PC-3 (cell line): ENCODE measurements around the gene LSM2. TPM values are rescaled to one million over a fixed set of nuclear protein-coding genes. Genes with fewer than 3 reads are reported as not detected.
"Not testable (repeated sequence)": the region's sequence is repeated elsewhere in the genome, so short reads cannot be mapped to it uniquely, and the experiment has no call there.

ENCODE experiments used
- ATAC-seq: fragments of 200-7000 bp; cut with Tn5 transposase; 2 replicates; pipeline ENCODE4 v1.9.1; 2020; ENCODE audit warnings: mild to moderate bottlenecking, moderate library complexity
- BruUV-seq: library from RNA; stranded (reverse); fragments of 400-500 nt; replicated peaks from 2 replicates; lab custom pipeline; 2021; lab: Mats Ljungman, UMichigan
- CTCF ChIA-PET: fragments of 300-600 bp; sonication (Branson Sonifier 250); formaldehyde crosslinking; loops from one replicate; lab custom pipeline; 2022; ENCODE audit warnings: antibody characterized with exemption; lab: Charles Lee
- POLR2A ChIA-PET: fragments of 300-600 bp; sonication (Branson Sonifier 250); formaldehyde crosslinking; loops from one replicate; lab custom pipeline; 2022; ENCODE audit warnings: antibody characterized with exemption; ENCODE audit not compliant: unreplicated experiment; lab: Charles Lee
- DNase-seq: peaks from one replicate; pipeline ENCODE4 v3.0.0-alpha.2; 2015
- H2AFZ ChIP-seq: fragments of 300-600 bp; sonication (generic); 2 replicates; pipeline ENCODE4 v1.6.0; 2016; ENCODE audit warnings: antibody characterized with exemption, low read length
- H3F3A ChIP-seq: fragments of 300-600 bp; sonication (generic); one replicate; pipeline ENCODE4 v1.6.0; 2017; ENCODE audit warnings: antibody characterized with exemption, low read length, control low read depth, mild to moderate bottlenecking; ENCODE audit not compliant: unreplicated experiment
- H3K27ac ChIP-seq: fragments of 300-600 bp; sonication (generic); 2 replicates; pipeline ENCODE4 v1.5.1; 2016; ENCODE audit warnings: mild to moderate bottlenecking, low read length
- H3K27me3 ChIP-seq: fragments of 300-600 bp; sonication (generic); 2 replicates; pipeline ENCODE4 v1.6.1; 2016; ENCODE audit warnings: low read length, mixed read lengths
- H3K36me3 ChIP-seq: fragments of 300-600 bp; sonication (generic); 2 replicates; pipeline ENCODE4 v1.6.1; 2016; ENCODE audit warnings: low read depth, mixed run types, low read length, mixed read lengths
- H3K4me1 ChIP-seq: fragments of 300-600 bp; sonication (generic); 2 replicates; pipeline ENCODE4 v1.5.1; 2016; ENCODE audit warnings: low read length; ENCODE audit not compliant: insufficient read depth
- H3K4me2 ChIP-seq: fragments of 300-600 bp; sonication (generic); 2 replicates; pipeline ENCODE4 v1.6.0; 2016; ENCODE audit warnings: low read length
- H3K4me3 ChIP-seq: fragments of 300-600 bp; sonication (generic); 2 replicates; pipeline ENCODE4 v1.5.1; 2016; ENCODE audit warnings: mild to moderate bottlenecking, low read length, mixed read lengths
- H3K79me2 ChIP-seq: fragments of 300-600 bp; sonication (generic); 2 replicates; pipeline ENCODE4 v1.6.1; 2017; ENCODE audit warnings: low read length, mixed read lengths
- H3K9ac ChIP-seq: fragments of 300-600 bp; sonication (generic); 2 replicates; pipeline ENCODE4 v1.6.0; 2016; ENCODE audit warnings: mild to moderate bottlenecking, low read length
- H3K9me2 ChIP-seq: fragments of 300-600 bp; sonication (generic); replicated peaks from 2 replicates; pipeline ENCODE4 v1.6.1; 2016; ENCODE audit warnings: mixed run types, low read length, mixed read lengths
- H3K9me3 ChIP-seq: fragments of 300-600 bp; sonication (generic); 2 replicates; pipeline ENCODE4 v1.6.1; 2016; ENCODE audit warnings: low read length, mixed read lengths
- H4K20me1 ChIP-seq: fragments of 300-600 bp; sonication (generic); 2 replicates; pipeline ENCODE4 v1.6.1; 2016; ENCODE audit warnings: low read length, mixed read lengths
- CTCF ChIP-seq: fragments of 300-600 bp; sonication (generic); conservative IDR thresholded peaks from 2 replicates; pipeline ENCODE4 v1.5.1; 2017; ENCODE audit warnings: antibody characterized with exemption, low read depth, mild to moderate bottlenecking, low read length
- EZH2 ChIP-seq: fragments of 300-600 bp; sonication (generic); IDR thresholded peaks from one replicate; pipeline ENCODE4 v1.6.1; 2017; ENCODE audit warnings: antibody characterized with exemption, mild to moderate bottlenecking, low read length; ENCODE audit not compliant: unreplicated experiment
- EZH2phosphoT487 ChIP-seq: fragments of 300-600 bp; sonication (generic); IDR thresholded peaks from 2 replicates; pipeline ENCODE4 v1.6.1; 2018; ENCODE audit warnings: mild to moderate bottlenecking, antibody characterized with exemption, low read length, borderline replicate concordance
- intact Hi-C: fragments of 100-400 bp; cut with micrococcal nuclease; formaldehyde crosslinking; loops from 2 replicates; pipeline ENCODE4 v1.9.0; 2023
- total RNA-seq: library from RNA; depleted of rRNA; stranded (reverse); fragments of >200 nt; gene quantifications from 2 replicates; pipeline ENCODE4 v1.2.3, GENCODE V29; 2014

LSM2 gene
- total RNA-seq, 1 experiment from 2014 or later = 143 TPM

GRCh38 chr6:31822036-31822821 lies 15.5 kb upstream of the LSM2 start:
- Histone ChIP-seq H3K4me2 (peak overlapping the region; percentile 91), H3K4me3 (peak overlapping the region; percentile 73), H3K36me3 (no peaks in the 10 kb centered on the region), H3K27me3 (no peaks in the 10 kb centered on the region), H3K9me2 (no peaks in the 10 kb centered on the region), H4K20me1 (peaks cover 29% of the 10 kb centered on the region), H3K27ac (peak overlapping the region; percentile 91), H3K79me2 (peaks cover 78% of the 10 kb centered on the region), H3K9me3 (no peaks in the 10 kb centered on the region), H3F3A (peaks cover 13% of the 10 kb centered on the region), H3K9ac (peak overlapping the region; percentile 81), H3K4me1 (peaks cover 66% of the 10 kb centered on the region), H2AFZ (peak overlapping the region; percentile 78)
- DNase-seq (peak; percentile 92), ATAC-seq (peak; percentile 37)
- no peak for TF ChIP-seq EZH2phosphoT487
- TF ChIP-seq CTCF = no peak
- no peak for TF ChIP-seq EZH2
- ChIA-PET POLR2A (no interaction called here), CTCF (no interaction called here)
- BruUV-seq = TSS peak; percentile 38
- intact Hi-C loops = no loop called here

GRCh38 chr6:31821301-31822035 lies 14.7 kb upstream of the LSM2 start:
- Histone ChIP-seq H3K27ac (peak overlapping the region; percentile 91), H3F3A (peaks cover 13% of the 10 kb centered on the region), H3K4me3 (peak overlapping the region; percentile 73), H2AFZ (peak overlapping the region; percentile 78), H3K9ac (peak overlapping the region; percentile 81), H3K36me3 (no peaks in the 10 kb centered on the region), H3K79me2 (peaks cover 78% of the 10 kb centered on the region), H3K9me2 (no peaks in the 10 kb centered on the region), H3K4me1 (peaks cover 62% of the 10 kb centered on the region), H4K20me1 (peaks cover 29% of the 10 kb centered on the region), H3K9me3 (no peaks in the 10 kb centered on the region), H3K4me2 (peak overlapping the region; percentile 91), H3K27me3 (no peaks in the 10 kb centered on the region)
- ChIA-PET POLR2A (interaction anchor here (0.6 kb wide), 2 partner anchors 43 to 91 kb away, joined by 4 to 5 read pairs; no protein-coding TSS in a partner anchor), CTCF (no interaction called here)
- ATAC-seq (peak; percentile 33), DNase-seq (peak; percentile 84)
- intact Hi-C loops = no loop called here
- BruUV-seq = TSS peak; percentile 64
- TF ChIP-seq EZH2 = no peak
- TF ChIP-seq EZH2phosphoT487 = no peak
- no peak for TF ChIP-seq CTCF

- H3F3A ChIP-seq, ATAC-seq, H2AFZ ChIP-seq, DNase-seq, H3K9me2 ChIP-seq, CTCF ChIA-PET, intact Hi-C loops, H3K9ac ChIP-seq, H3K27me3 ChIP-seq, H3K9me3 ChIP-seq, BruUV-seq, H3K36me3 ChIP-seq: not testable (repeated sequence)
- H3K27ac ChIP-seq = peak overlapping the region; percentile 91
- peak overlapping the region; percentile 91 for H3K4me2 ChIP-seq
- H4K20me1 ChIP-seq = peaks cover 29% of the 10 kb centered on the region
- H3K4me1 ChIP-seq = peaks cover 52% of the 10 kb centered on the region
- peak overlapping the region; percentile 80 for H3K4me3 ChIP-seq
- POLR2A ChIA-PET = interaction anchor here (0.6 to 0.7 kb wide), 2 partner anchors 13 to 1133 kb away, joined by 5 to 14 read pairs; no protein-coding TSS in a partner anchor
- H3K79me2 ChIP-seq = peaks cover 70% of the 10 kb centered on the region
Measured at GRCh38 chr6:31820399-31820798, 13.6 kb upstream of the LSM2 start.
